Fibroblast of lung (primary cell): ENCODE results near the gene KCND2. TPM values are rescaled to one million over a fixed set of nuclear protein-coding genes. Genes with fewer than 3 reads are reported as not detected.

Experiments
- DNase-seq, 2 donors: peaks; one replicate each; pipeline versions ENCODE4 v3.0.0 to v3.0.0-alpha.2; 2010; ENCODE audit warnings: low read depth in 2 of 2
- H2AFZ ChIP-seq: 2 replicates; pipeline ENCODE4 v1.5.1; 2012; ENCODE audit warnings: low read length, control low read depth, inconsistent platforms
- H3K27ac ChIP-seq: 2 replicates; pipeline ENCODE4 v1.5.1; 2011; ENCODE audit warnings: low read length, control low read depth; ENCODE audit not compliant: insufficient read depth
- H3K27me3 ChIP-seq: 2 replicates; pipeline ENCODE4 v1.5.1; 2011; ENCODE audit warnings: mild to moderate bottlenecking, low read length; ENCODE audit not compliant: control insufficient read depth, insufficient read depth
- H3K36me3 ChIP-seq: 2 replicates; pipeline ENCODE4 v1.5.1; 2011; ENCODE audit warnings: low read length; ENCODE audit not compliant: control insufficient read depth, insufficient read depth
- H3K4me1 ChIP-seq: 2 replicates; pipeline ENCODE4 v1.5.1; 2011; ENCODE audit warnings: low read length; ENCODE audit not compliant: control insufficient read depth, insufficient read depth; ENCODE audit errors: extremely low read depth
- H3K4me2 ChIP-seq: 2 replicates; pipeline ENCODE4 v1.5.1; 2011; ENCODE audit warnings: low read length, control low read depth; ENCODE audit not compliant: insufficient read depth; ENCODE audit errors: extremely low read depth
- H3K4me3 ChIP-seq, 4 experiments: fragments of 200-600 bp in 1 of 4; sonication (generic) in 1 of 4; replicated peaks in 1 of 4; 2 replicates each; pipeline ENCODE4 v1.5.1; 2011 to 2016; ENCODE audit warnings: low read length in 4 of 4, low read depth in 3 of 4, mild to moderate bottlenecking in 3 of 4, control low read depth in 2 of 4, inconsistent platforms in 1 of 4, mixed read lengths in 1 of 4; ENCODE audit not compliant: insufficient read depth in 1 of 4; ENCODE audit errors: control extremely low read depth in 1 of 4
- H3K79me2 ChIP-seq: 2 replicates; pipeline ENCODE4 v1.5.1; 2012; ENCODE audit warnings: mild to moderate bottlenecking, low read length, inconsistent platforms; ENCODE audit not compliant: control insufficient read depth, insufficient read depth
- H3K9ac ChIP-seq: 2 replicates; pipeline ENCODE4 v1.5.1; 2011; ENCODE audit warnings: mild to moderate bottlenecking, low read length, control low read depth; ENCODE audit not compliant: insufficient read depth
- H3K9me3 ChIP-seq: 2 replicates; pipeline ENCODE4 v1.5.1; 2012; ENCODE audit warnings: low read depth, low read length; ENCODE audit not compliant: control insufficient read depth, insufficient read depth
- H4K20me1 ChIP-seq: 2 replicates; pipeline ENCODE4 v1.5.1; 2011; ENCODE audit warnings: low read length; ENCODE audit not compliant: control insufficient read depth, insufficient read depth; ENCODE audit errors: extremely low read depth
- CTCF ChIP-seq, 2 donors: IDR thresholded peaks in 1 of 2; conservative IDR thresholded peaks in 1 of 2; 1 replicate in 1 of 2; 2 replicates in 1 of 2; pipeline ENCODE4 v1.5.1; 2011 to 2012; ENCODE audit warnings: low read length in 2 of 2, control low read depth in 1 of 2, inconsistent platforms in 1 of 2, low read depth in 1 of 2, mild to moderate bottlenecking in 1 of 2
- EZH2 ChIP-seq: IDR thresholded peaks from 2 replicates; pipeline ENCODE4 v1.5.1; 2012; ENCODE audit warnings: low read length, control low read depth, mild to moderate bottlenecking; ENCODE audit errors: missing control alignments
- polyA plus RNA-seq, 2 donors: library from polyadenylated mRNA; depleted of rRNA in 1 of 2; stranded (reverse) in 1 of 2; unstranded in 1 of 2; fragments of >200 nt; gene quantifications; 2 replicates each; pipeline ENCODE4 v1.2.1, GENCODE V29; 2011 to 2012; ENCODE audit warnings: missing spikeins in 1 of 2
- total RNA-seq: library from RNA; depleted of rRNA; stranded (reverse); fragments of >200 nt; gene quantifications from 2 replicates; pipeline ENCODE4 v1.2.1, GENCODE V29; 2014

The KCND2 gene
- total and polyA plus RNA-seq, 2 donors (not counting 1 experiment from before 2014, with no cell fraction given) = 2.1 to 6.1 TPM

- no peaks in the 10 kb centered on the region for H3K27me3 ChIP-seq
- no peaks in the 10 kb centered on the region for H3K79me2 ChIP-seq
- no peaks in the 10 kb centered on the region for H4K20me1 ChIP-seq
- H3K4me2 ChIP-seq = no peak overlapping the region
- no peak overlapping the region for H3K9ac ChIP-seq
- H3K36me3 ChIP-seq = no peaks in the 10 kb centered on the region
- H3K9me3 ChIP-seq = no peaks in the 10 kb centered on the region
- no peak overlapping the region for H2AFZ ChIP-seq
- H3K4me1 ChIP-seq = no peaks in the 10 kb centered on the region
- TF ChIP-seq EZH2 = no peak
- no peak for TF ChIP-seq CTCF (conservative IDR thresholded peaks at IDR 0.05 in 1 of 2, IDR thresholded peaks at IDR 0.05 in 1 of 2; ENCODE audit: low read depth in 1 of 2, low read length in 2 of 2)
- H3K4me3 ChIP-seq = no peak overlapping the region
- DNase-seq = no peak
- no peak overlapping the region for H3K27ac ChIP-seq
These were observed 246.2 kb downstream of the KCND2 start for GRCh38 chr7:120519224-120519623.

- H3K27me3 ChIP-seq = no peaks in the 10 kb centered on the region
- no peak overlapping the region for H3K27ac ChIP-seq
- H3K36me3 ChIP-seq = no peaks in the 10 kb centered on the region
- no peak overlapping the region for H3K4me2 ChIP-seq
- H4K20me1 ChIP-seq = no peaks in the 10 kb centered on the region
- H3K79me2 ChIP-seq = no peaks in the 10 kb centered on the region
- no peak overlapping the region for H2AFZ ChIP-seq
- TF ChIP-seq EZH2 (no peak), CTCF (conservative IDR thresholded peaks at IDR 0.05 in 1 of 2, IDR thresholded peaks at IDR 0.05 in 1 of 2; ENCODE audit: low read depth in 1 of 2, low read length in 2 of 2) (no peak)
- no peak for DNase-seq
- H3K9me3 ChIP-seq = no peaks in the 10 kb centered on the region
- H3K4me3 ChIP-seq = no peak overlapping the region
- H3K4me1 ChIP-seq = no peaks in the 10 kb centered on the region
- H3K9ac ChIP-seq = no peak overlapping the region
These were observed 249.1 kb downstream of the KCND2 start for GRCh38 chr7:120521761-120522737.

DNA sequence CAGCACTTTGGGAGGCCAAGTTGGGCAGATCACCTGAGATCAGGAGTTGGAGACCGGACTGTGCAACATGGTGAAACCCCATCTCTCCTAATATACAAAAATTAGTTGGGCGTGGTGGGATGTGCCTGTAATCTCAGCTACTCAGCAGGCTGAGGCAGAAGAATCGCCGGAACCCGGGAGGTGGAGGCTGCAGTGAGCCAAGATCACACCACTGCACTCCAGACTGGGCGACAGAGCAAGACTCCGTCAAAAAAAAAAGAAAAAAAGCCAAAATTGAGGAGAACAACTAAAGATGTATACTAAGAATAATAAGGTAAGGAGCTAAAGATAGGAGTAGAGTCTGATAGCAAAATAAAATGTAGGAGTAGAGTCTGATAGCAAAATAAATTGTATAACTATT is 251.0 kb downstream of the KCND2 start:
- Histone ChIP-seq H3K4me1 (no peaks in the 10 kb centered on the region), H4K20me1 (no peaks in the 10 kb centered on the region)
- TF ChIP-seq EZH2 = no peak
- TF ChIP-seq CTCF (conservative IDR thresholded peaks at IDR 0.05 in 1 of 2, IDR thresholded peaks at IDR 0.05 in 1 of 2; ENCODE audit: low read depth in 1 of 2, low read length in 2 of 2) = no peak

More for the DNA sequence above, 251.0 kb downstream of the KCND2 start:
- Histone ChIP-seq H3K4me3 (no peak overlapping the region), H3K9me3 (no peaks in the 10 kb centered on the region), H2AFZ (no peak overlapping the region), H3K27ac (no peak overlapping the region), H3K36me3 (no peaks in the 10 kb centered on the region), H3K27me3 (no peaks in the 10 kb centered on the region), H3K79me2 (no peaks in the 10 kb centered on the region), H3K4me2 (no peak overlapping the region), H3K9ac (no peak overlapping the region)
- no peak for DNase-seq
